ENCODE measurements around the gene TWF2.

Gene TWF2

DNA sequence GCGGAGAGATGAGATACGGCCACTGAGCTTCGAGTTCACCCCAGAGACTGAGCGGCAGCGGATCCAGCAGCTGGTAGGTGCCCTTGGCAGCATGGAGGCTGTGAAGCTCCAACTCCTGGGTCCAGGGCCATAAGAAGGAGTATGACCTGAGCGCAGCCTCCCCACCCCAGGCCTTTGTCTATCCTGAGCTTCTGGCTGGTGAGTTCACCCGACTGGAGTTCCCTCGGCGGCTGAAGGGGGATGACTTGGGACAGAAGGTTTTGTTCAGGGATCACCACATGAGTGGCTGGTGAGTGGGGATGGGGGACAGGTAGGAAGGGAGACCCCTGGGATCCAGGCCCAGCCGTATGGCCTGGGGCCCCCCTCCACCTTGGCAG lies 9.2 kb upstream of the TWF2 start:
- no peak for DNase-seq (ENCODE audit: extremely low read depth, low read depth)

DNA sequence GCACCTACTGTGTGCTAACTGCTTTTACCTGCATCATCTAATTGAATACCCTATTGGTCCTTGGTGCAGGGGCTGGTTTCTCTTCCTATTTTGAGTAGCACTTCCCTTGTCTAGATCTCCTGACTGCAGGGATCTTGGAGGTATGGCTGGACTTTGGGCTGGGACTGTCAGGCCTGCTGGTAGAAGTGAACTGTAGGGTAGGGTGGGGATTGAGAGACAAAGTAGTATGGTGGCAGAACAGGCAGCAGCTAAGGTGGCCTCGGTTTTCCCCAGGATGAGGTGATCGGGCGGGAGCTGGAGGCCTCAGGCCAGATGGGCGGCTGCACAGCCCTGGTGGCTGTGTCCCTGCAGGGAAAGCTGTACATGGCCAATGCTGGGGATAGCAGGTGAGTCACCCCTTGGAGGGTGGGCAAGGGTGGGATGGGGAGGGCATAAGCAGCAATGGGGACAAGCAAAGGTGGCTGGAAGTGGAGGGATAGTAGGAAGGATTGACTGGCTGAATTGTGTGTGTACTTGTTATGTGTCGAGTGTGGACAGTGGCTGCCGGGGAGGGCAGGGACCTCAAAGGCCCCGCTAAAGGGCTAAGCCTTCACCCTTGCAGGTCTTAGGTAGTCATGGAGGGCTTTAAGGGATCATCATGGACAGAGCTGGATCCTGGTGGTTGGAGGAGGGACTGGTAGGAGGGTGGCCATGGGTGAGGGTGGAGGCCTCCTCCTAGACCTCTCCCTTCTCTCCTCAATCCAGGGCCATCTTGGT lies 8.6 kb upstream of the TWF2 start:
- TF ChIP-seq, protein P1, sequence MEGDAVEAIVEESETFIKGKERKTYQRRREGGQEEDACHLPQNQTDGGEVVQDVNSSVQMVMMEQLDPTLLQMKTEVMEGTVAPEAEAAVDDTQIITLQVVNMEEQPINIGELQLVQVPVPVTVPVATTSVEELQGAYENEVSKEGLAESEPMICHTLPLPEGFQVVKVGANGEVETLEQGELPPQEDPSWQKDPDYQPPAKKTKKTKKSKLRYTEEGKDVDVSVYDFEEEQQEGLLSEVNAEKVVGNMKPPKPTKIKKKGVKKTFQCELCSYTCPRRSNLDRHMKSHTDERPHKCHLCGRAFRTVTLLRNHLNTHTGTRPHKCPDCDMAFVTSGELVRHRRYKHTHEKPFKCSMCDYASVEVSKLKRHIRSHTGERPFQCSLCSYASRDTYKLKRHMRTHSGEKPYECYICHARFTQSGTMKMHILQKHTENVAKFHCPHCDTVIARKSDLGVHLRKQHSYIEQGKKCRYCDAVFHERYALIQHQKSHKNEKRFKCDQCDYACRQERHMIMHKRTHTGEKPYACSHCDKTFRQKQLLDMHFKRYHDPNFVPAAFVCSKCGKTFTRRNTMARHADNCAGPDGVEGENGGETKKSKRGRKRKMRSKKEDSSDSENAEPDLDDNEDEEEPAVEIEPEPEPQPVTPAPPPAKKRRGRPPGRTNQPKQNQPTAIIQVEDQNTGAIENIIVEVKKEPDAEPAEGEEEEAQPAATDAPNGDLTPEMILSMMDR (IDR thresholded peaks at IDR 0.05; ENCODE audit: low read depth, low read length) = no peak
- no peak for DNase-seq (ENCODE audit: extremely low read depth, low read depth)

More for the DNA sequence above, 9.2 kb upstream of the TWF2 start:
- TF ChIP-seq, protein P1 (IDR thresholded peaks at IDR 0.05; ENCODE audit: low read depth, low read length) = no peak

GRCh38 chr3:52246728-52247408 lies 7.9 kb upstream of the TWF2 start:
- no peak for DNase-seq (ENCODE audit: extremely low read depth, low read depth)
- TF ChIP-seq, protein P1 (IDR thresholded peaks at IDR 0.05; ENCODE audit: low read depth, low read length) = no peak

GRCh38 chr3:52246264-52246620 lies 7.3 kb upstream of the TWF2 start:
- TF ChIP-seq, protein P1 (IDR thresholded peaks at IDR 0.05; ENCODE audit: low read depth, low read length) = no peak
- no peak for DNase-seq (ENCODE audit: extremely low read depth, low read depth)

DNA sequence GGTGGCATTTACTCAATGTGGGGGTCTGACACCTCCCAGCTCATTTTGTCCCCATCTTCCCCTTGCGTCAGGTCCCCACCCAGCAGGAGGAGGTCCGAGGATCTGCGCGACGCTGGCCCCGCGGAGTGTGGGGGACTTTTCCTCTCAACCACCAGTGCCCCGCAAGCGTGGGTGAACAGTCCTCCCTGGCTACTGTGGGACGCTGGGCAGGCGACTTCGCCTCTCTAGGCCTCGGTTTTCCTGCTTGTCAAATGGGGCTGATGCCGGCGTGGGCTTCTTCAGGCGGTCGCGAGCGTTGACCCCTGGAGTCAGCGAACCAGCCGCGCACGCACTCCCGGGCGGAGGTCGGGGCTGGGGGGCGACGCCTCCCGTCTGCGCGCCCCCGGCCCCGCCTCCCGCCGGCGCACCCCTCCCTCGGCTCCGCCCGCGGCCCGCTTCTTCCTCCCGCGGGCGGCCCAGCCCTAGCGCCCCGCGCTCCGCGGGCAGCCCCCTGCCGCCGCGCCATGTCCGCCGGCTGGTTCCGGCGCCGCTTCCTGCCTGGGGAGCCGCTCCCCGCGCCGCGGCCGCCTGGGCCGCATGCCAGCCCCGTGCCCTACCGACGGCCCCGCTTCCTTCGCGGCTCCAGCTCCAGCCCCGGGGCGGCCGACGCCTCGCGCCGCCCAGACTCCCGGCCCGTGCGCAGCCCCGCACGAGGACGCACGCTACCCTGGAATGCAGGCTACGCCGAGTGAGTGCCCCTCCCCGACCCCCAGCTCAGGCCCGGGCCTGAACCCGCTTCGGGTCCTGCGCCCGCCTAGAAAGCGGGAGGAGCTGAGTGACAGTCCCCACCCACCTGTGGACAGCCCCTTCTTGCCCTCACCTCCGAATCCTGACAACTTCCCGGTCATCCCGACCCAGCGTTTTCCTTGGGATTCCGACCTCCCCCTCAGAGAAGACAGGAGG lies 6.6 kb upstream of the TWF2 start, which contains the start of gene PPM1M:
TSS of gene PPM1M (plus strand) at position 438 of the 942 bp plus-strand sequence. CDS start at position 504, 66 bp downstream.
- TF ChIP-seq, protein P1 (IDR thresholded peaks at IDR 0.05; ENCODE audit: low read depth, low read length) = no peak
- DNase-seq (ENCODE audit: extremely low read depth, low read depth) = no peak

GRCh38 chr3:52243791-52244628 lies 5.1 kb upstream of the TWF2 start:
- no peak for DNase-seq (ENCODE audit: extremely low read depth, low read depth)
- TF ChIP-seq, protein P1 (IDR thresholded peaks at IDR 0.05; ENCODE audit: low read depth, low read length) = no peak

Measured in AG09319 (cell line).